ENCODE results near the gene AFF1.

Gene AFF1

GRCh38 chr4:87166296-87166854 lies 231.6 kb downstream of the AFF1 start:
- DNase-seq: no peak

DNA sequence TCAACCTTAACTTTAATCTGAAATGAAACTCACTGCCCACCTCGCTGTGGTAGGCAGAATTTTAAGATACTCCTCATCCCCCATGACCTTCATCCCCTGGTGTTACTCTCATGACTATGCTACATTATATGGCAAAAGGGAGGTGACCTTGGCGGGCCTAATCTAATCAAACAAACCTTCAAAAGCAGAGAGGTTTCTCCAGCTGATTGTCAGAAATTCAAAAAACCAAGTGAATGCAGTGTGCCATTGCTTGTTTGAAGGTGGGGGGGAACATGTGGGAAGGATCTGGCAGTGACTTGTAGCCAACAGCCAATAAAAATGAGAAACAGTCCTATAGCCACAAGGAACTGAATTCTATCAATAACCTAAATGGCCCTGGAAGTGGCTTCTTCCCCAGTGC lies 237.1 kb downstream of the AFF1 start:
- no peak for DNase-seq

DNA sequence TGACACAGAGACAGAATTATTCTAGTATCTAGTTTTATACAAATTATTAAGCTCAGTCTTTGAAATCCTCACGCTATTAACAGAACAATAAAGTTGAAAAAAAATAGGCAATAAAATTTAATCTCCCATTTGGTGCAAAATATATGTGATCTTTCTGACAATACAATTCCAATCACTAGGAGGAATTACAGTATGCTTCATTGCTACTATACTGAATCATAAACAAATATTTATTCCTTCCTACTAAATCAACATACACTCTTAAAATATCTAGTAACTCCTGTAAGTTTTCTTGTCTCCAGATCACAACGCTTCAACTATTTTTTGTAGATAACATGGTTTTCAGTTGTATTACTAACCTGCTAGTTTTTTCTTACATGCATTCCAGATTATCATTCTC lies 239.9 kb downstream of the AFF1 start:
- DNase-seq: no peak

- DNase-seq: no peak
Observed at GRCh38 chr4:87179751-87180150, 244.9 kb downstream of the AFF1 start.

- no peak for DNase-seq
Observed at GRCh38 chr4:87180767-87181166, 246.0 kb downstream of the AFF1 start.

- DNase-seq: no peak
Observed at GRCh38 chr4:87185146-87185870, 250.5 kb downstream of the AFF1 start.

DNA sequence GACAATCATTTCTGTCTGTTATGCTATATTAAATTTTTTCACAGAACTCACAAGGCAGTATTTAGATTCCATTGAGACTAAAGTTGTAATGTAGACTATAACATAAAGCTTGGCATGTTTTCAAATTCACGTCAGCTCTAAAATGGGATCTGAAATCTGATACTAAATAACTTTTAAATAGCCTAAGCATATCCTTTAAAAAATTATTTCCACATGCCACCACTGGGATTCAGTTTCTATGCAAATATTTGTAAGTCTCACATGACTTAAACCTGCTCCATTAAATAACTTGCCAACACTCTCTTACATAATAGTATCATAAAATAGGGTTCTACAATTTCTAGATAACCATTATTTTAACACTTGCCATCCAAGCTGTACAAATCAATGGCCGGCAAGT lies 253.2 kb downstream of the AFF1 start:
- DNase-seq: no peak

DNA sequence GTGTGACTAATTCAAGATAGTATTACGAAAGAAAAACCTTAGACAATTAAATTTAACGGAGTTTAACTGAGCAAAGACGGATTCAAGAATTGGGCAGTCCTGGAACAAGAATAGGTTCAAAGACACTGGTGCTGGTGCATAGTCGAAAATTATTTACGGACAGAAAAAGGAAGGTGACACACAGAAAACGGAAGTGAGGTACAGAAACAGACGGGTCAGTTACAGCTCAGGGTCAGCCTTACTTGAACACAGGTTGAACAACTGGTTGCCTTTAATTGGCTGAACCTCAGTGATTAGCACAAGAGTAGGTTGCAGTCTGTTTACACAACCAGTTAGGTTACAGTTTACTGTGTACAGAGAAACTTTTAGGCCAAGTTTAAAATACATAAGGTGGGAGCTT lies 254.1 kb downstream of the AFF1 start:
- no peak for DNase-seq
